NCI-H2107 treated with DMSO at 0.1 percent for 48 hours (cell line): ENCODE measurements around the gene NGFR.
A peak's percentile ranks its signal among the peaks of the same experiment; 100 is the strongest.
"Not testable (repeated sequence)": the region's sequence is repeated elsewhere in the genome, so short reads cannot be mapped to it uniquely, and the experiment has no call there.

Source experiments
- DNase-seq: peaks from one replicate; lab custom pipeline; 2025; ENCODE audit not compliant: unreplicated experiment; lab: John Stamatoyannopoulos, UW

The NGFR gene

GRCh38 chr17:49496183-49496866 is 1.2 kb downstream of the NGFR start:
- no peak for DNase-seq

GRCh38 chr17:49496867-49497147 is 1.7 kb downstream of the NGFR start:
- no peak for DNase-seq

- DNase-seq = peak; percentile 19
Observed at GRCh38 chr17:49497148-49498028, 2.3 kb downstream of the NGFR start.

GRCh38 chr17:49498029-49498615 is 3.0 kb downstream of the NGFR start:
- DNase-seq = no peak

GRCh38 chr17:49501496-49501895 is 6.4 kb downstream of the NGFR start:
- no peak for DNase-seq

- no peak for DNase-seq
Observed at GRCh38 chr17:49502254-49502653, 7.2 kb downstream of the NGFR start.

GRCh38 chr17:49502680-49503079 is 7.6 kb downstream of the NGFR start:
- DNase-seq = not testable (repeated sequence)

GRCh38 chr17:49504369-49504768 is 9.3 kb downstream of the NGFR start:
- no peak for DNase-seq

- DNase-seq = no peak
Observed at GRCh38 chr17:49505854-49506253, 10.8 kb downstream of the NGFR start.

- no peak for DNase-seq
Observed at GRCh38 chr17:49506282-49506681, 11.2 kb downstream of the NGFR start.

GRCh38 chr17:49508061-49508865 is 13.2 kb downstream of the NGFR start:
- no peak for DNase-seq

GRCh38 chr17:49508866-49509587 is 13.9 kb downstream of the NGFR start:
- DNase-seq = no peak

GRCh38 chr17:49509588-49509917 is 14.5 kb downstream of the NGFR start:
- no peak for DNase-seq

- no peak for DNase-seq
Observed at GRCh38 chr17:49510059-49510719, 15.1 kb downstream of the NGFR start.

- no peak for DNase-seq
Observed at GRCh38 chr17:49510720-49511110, 15.6 kb downstream of the NGFR start.

- no peak for DNase-seq
Observed at GRCh38 chr17:49511810-49512209, 16.7 kb downstream of the NGFR start.

GRCh38 chr17:49512296-49513043 is 17.4 kb downstream of the NGFR start:
- DNase-seq = no peak

GRCh38 chr17:49513044-49513395 is 17.9 kb downstream of the NGFR start:
- no peak for DNase-seq

GRCh38 chr17:49513641-49514040 is 18.5 kb downstream of the NGFR start:
- no peak for DNase-seq
